Neural crest cell (in vitro differentiated cells): ENCODE data around the gene FAM81A. TPM values are rescaled to one million over a fixed set of nuclear protein-coding genes. Genes with fewer than 3 reads are reported as not detected.
"Not testable (repeated sequence)": the region's sequence is repeated elsewhere in the genome, so short reads cannot be mapped to it uniquely, and the experiment has no call there.

Source experiments
- DNase-seq: peaks from one replicate; pipeline ENCODE4 v3.0.0; 2021; ENCODE audit warnings: low read depth, mixed read lengths, low spot score
- H3K27ac Mint-ChIP-seq: one replicate; pipeline ENCODE4 v1.8.0; 2021; ENCODE audit warnings: mild to moderate bottlenecking, mixed read lengths; ENCODE audit not compliant: unreplicated experiment
- H3K27me3 Mint-ChIP-seq: 2 replicates; pipeline ENCODE4 v1.8.0; 2021; ENCODE audit warnings: low read depth, mild to moderate bottlenecking, mixed read lengths
- H3K36me3 Mint-ChIP-seq: 2 replicates; pipeline ENCODE4 v1.8.0; 2021; ENCODE audit warnings: low read depth, mild to moderate bottlenecking, mixed read lengths
- H3K4me1 Mint-ChIP-seq: 2 replicates; pipeline ENCODE4 v1.8.0; 2021; ENCODE audit warnings: mixed read lengths
- H3K4me3 Mint-ChIP-seq: one replicate; pipeline ENCODE4 v1.8.0; 2021; ENCODE audit warnings: mild to moderate bottlenecking, mixed read lengths
- H3K9me3 Mint-ChIP-seq: 2 replicates; pipeline ENCODE4 v1.8.0; 2021; ENCODE audit warnings: mixed read lengths
- total RNA-seq: library from RNA; stranded (reverse); gene quantifications from 2 replicates; pipeline ENCODE4 v1.2.1, GENCODE V29; 2021
- TF ChIP-seq, protein P1 (sequence below): fragments of 200-600 bp; sonication (generic); conservative IDR thresholded peaks from 2 replicates; pipeline ENCODE4 v1.5.0; 2021; ENCODE audit warnings: antibody characterized with exemption, mild to moderate bottlenecking

FAM81A gene
- total RNA-seq, 1 donor from 2014 or later: 4.2 TPM

DNA sequence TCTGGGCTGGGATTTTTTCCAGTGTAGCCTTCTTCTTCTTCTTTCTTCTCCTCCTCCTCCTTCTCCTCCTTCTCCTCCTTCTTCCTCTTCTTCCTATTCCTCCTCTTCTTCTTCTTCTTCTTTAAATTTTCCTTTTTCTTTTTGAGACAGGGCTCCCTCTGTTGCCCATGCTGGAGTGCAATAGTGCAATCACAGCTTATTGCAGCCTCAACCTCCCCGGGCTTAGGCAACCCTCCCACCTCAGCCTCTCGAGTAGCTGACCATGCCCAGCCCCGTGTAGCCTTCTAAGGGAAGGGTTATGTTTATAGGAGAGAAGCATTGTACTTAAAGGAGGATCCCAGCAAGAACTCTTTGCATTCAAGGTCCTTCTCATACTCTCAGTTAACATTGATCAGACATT lies 41.3 kb upstream of the FAM81A start:
- DNase-seq: no peak
- Mint-ChIP-seq H3K36me3 (no peaks in the 10 kb centered on the region), H3K9me3 (no peaks in the 10 kb centered on the region), H3K27me3 (peaks cover 11% of the 10 kb centered on the region), H3K27ac (no peak overlapping the region), H3K4me1 (peaks cover 5% of the 10 kb centered on the region), H3K4me3 (no peak overlapping the region)
- TF ChIP-seq, protein P1, sequence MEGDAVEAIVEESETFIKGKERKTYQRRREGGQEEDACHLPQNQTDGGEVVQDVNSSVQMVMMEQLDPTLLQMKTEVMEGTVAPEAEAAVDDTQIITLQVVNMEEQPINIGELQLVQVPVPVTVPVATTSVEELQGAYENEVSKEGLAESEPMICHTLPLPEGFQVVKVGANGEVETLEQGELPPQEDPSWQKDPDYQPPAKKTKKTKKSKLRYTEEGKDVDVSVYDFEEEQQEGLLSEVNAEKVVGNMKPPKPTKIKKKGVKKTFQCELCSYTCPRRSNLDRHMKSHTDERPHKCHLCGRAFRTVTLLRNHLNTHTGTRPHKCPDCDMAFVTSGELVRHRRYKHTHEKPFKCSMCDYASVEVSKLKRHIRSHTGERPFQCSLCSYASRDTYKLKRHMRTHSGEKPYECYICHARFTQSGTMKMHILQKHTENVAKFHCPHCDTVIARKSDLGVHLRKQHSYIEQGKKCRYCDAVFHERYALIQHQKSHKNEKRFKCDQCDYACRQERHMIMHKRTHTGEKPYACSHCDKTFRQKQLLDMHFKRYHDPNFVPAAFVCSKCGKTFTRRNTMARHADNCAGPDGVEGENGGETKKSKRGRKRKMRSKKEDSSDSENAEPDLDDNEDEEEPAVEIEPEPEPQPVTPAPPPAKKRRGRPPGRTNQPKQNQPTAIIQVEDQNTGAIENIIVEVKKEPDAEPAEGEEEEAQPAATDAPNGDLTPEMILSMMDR: no peak

DNA sequence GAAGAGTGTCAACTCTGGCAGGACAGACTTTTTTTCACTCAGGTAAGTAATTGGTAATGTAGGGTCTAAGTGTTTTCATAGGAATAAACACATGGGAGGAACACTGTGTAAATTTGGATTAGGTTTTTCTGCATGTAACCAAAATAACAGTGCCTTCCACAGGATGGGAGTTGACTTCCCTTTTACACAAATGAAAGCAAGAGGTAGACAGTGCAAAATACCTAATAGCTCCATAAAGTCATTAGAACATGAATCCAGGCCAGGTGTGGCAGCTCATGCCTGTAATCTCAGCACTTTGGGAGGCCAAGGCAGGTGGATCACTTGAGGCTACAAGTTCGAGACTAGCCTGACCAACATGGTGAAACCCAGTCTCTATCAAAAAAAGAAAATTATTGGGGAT lies 39.8 kb upstream of the FAM81A start:
- no peaks in the 10 kb centered on the region for H3K9me3 Mint-ChIP-seq
- no peak overlapping the region for H3K27ac Mint-ChIP-seq
- H3K4me3 Mint-ChIP-seq: no peak overlapping the region
- no peaks in the 10 kb centered on the region for H3K36me3 Mint-ChIP-seq
- no peak for DNase-seq
- peaks cover 9% of the 10 kb centered on the region for H3K4me1 Mint-ChIP-seq
- peaks cover 11% of the 10 kb centered on the region for H3K27me3 Mint-ChIP-seq
- TF ChIP-seq, protein P1: no peak

DNA sequence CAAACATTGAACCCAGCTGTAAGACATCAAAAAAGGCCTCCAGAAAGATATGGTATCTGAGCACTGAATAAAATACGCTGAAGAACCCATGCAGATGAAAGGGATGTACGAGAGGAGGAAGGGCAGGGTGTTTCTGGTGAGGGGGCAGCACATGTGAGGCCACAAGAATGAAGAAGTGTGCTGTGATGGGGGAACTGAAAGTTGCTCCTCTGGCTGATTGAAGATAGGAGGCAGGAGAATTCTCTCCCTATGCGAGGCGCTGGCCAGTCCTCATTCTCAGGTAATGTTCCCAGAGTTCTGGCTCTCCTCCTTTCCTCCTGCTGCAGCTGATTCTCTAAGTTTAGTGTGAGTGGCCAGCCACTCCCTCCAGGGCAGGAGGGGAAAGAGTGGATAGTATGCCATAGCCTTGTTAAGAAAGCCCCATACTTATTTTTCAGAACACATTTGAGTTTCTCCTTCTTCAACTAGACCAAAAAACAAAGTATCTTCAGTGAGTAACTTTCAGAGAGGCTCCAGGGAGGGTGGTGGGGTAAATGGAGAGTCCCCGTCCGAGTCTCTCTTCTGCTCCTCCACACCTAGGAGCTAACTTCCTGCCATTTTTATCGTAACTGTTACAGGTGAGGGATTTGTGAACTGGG lies 38.4 kb upstream of the FAM81A start:
- H3K27me3 Mint-ChIP-seq: peaks cover 11% of the 10 kb centered on the region
- no peak for DNase-seq
- no peak overlapping the region for H3K27ac Mint-ChIP-seq
- TF ChIP-seq, protein P1: no peak
- H3K4me3 Mint-ChIP-seq: no peak overlapping the region
- no peaks in the 10 kb centered on the region for H3K9me3 Mint-ChIP-seq
- no peaks in the 10 kb centered on the region for H3K36me3 Mint-ChIP-seq
- H3K4me1 Mint-ChIP-seq: peaks cover 9% of the 10 kb centered on the region

DNA sequence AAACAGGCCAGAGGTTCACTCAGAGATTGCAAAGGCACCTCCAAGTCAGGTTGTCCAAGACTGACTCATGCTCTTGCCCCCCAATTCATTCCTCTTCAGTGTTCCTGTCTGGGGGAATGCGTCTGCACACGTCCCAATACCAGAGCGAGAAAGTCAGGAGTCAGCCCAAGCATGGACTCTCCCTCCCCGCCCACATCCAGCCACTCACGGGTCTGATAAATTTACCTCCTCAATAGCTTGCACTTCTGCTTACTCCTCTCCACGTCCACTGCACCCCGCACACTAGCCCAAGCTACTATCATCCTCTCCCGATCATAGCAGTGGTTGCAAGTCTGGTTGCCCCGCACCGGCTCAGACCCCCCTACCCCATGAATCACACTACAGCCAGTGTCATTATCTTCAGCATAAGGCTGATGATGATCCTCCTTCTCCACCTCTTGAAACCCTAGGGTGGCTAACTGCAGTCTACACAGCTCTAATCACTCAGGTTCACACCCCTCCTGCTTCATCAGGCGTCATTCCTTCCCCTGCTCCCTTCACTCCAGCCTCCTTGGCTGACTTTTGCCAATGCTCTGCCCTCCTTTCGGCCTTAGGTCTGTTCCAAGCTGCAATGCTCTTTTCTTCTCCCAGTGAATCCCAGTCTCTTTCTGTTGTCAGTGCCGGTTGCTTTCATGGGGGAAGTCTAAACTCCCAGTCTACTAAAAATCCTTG lies 37.7 kb upstream of the FAM81A start:
- TF ChIP-seq, protein P1: no peak
- peaks cover 9% of the 10 kb centered on the region for H3K4me1 Mint-ChIP-seq
- no peak for DNase-seq
- no peaks in the 10 kb centered on the region for H3K9me3 Mint-ChIP-seq
- H3K4me3 Mint-ChIP-seq: no peak overlapping the region
- peak overlapping the region; percentile 25 for H3K27ac Mint-ChIP-seq
- H3K36me3 Mint-ChIP-seq: no peaks in the 10 kb centered on the region
- H3K27me3 Mint-ChIP-seq: peaks cover 11% of the 10 kb centered on the region

DNA sequence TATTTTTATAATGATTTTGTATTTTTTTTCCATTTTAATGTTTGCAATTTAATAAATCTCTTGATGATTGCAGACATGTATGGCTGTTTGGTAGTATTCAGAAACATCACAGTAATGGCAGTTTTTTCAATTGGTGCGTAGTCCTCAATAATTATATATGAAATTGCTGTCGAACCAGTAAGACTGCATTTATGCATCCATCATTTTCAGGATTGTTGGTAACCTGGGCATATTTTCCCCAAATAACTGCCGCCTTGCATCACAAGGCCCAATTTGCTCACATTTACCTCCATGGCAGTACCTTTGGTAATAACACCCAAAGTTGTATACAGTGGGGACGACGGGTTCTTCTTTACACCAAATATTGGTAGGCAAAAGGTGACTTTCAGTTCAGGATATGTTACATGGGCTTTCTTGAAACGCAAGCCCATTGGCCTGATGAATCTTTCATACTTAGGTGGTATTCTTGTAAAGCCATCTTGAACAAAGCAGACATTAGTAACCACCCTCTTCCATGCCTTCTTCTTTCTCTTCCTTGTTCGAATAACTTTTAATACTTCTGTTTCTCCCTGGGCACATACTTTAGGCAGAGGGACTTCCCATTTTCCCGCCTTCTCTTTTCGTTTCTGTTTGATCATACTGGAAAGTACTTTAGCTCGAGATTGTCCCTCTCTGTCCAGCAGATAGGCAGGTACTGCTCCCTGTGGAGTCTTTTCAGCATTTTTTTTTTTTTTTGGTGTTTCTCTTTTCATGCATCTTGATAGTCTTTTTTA lies 36.7 kb upstream of the FAM81A start:
- H3K27me3 Mint-ChIP-seq: peaks cover 11% of the 10 kb centered on the region
- not testable (repeated sequence) for H3K4me1 Mint-ChIP-seq, H3K36me3 Mint-ChIP-seq, H3K9me3 Mint-ChIP-seq, H3K27ac Mint-ChIP-seq, H3K4me3 Mint-ChIP-seq, DNase-seq
